ENCODE results near the gene CAMTA1.

- TF ChIP-seq CTCF (IDR thresholded peaks at IDR 0.05; ENCODE audit: low read length) (no peak), EZH2phosphoT487 (IDR thresholded peaks at IDR 0.05; ENCODE audit: low read length) (no peak)
These were observed 13.8 kb upstream of the CAMTA1 start for GRCh38 chr1:6771441-6771769.
